HEK293 (cell line): ENCODE measurements around the gene KPNA1.

Source experiments
- CTCF ChIA-PET: fragments of 350-600 bp; formaldehyde crosslinking; extraction: SDS; loops from one replicate; lab custom pipeline; 2021; ENCODE audit warnings: antibody characterized with exemption; lab: Yijun Ruan, JAX
- POLR2A ChIA-PET: fragments of 300-600 bp; formaldehyde crosslinking; extraction: SDS; loops from one replicate; lab custom pipeline; 2020; ENCODE audit warnings: antibody characterized with exemption, inconsistent platforms; lab: Yijun Ruan, JAX
- H3K27ac ChIP-seq: fragments of 200-500 bp; sonication (Bioruptor generic); 2 replicates; pipeline ENCODE4 v1.5.1; 2014; ENCODE audit warnings: low read depth, low read length, control low read depth, inconsistent platforms; ENCODE audit errors: extremely low read depth
- H3K36me3 ChIP-seq, 2 experiments: fragments of 200-500 bp in 1 of 2; sonication (Bioruptor generic) in 1 of 2; 1 replicate in 1 of 2; 2 replicates in 1 of 2; pipeline ENCODE4 v1.5.1; 2014 to 2017; ENCODE audit warnings: inconsistent platforms in 2 of 2, low read length in 2 of 2; ENCODE audit not compliant: control insufficient read depth in 2 of 2, insufficient read depth in 1 of 2
- H3K4me1 ChIP-seq: fragments of 200-500 bp; sonication (Bioruptor generic); 2 replicates; pipeline ENCODE4 v1.5.1; 2014; ENCODE audit warnings: mild to moderate bottlenecking, low read length, inconsistent platforms; ENCODE audit not compliant: control insufficient read depth, insufficient read depth
- H3K4me3 ChIP-seq: 2 replicates; pipeline ENCODE4 v1.5.1; 2011; ENCODE audit warnings: low read depth, mild to moderate bottlenecking, control low read depth, low read length, moderate library complexity
- H3K9me3 ChIP-seq: fragments of 200-500 bp; sonication (Bioruptor generic); 2 replicates; pipeline ENCODE4 v1.5.1; 2014; ENCODE audit warnings: low read depth, low read length, inconsistent platforms; ENCODE audit not compliant: control insufficient read depth, insufficient read depth
- FEZF1 ChIP-seq: fragments of 450-650 bp; formaldehyde crosslinking; IDR thresholded peaks from 2 replicates; pipeline ENCODE4 v1.5.1; 2016; ENCODE audit warnings: missing biosample characterization, missing genetic modification characterization
- GFI1B ChIP-seq: fragments of 450-650 bp; formaldehyde crosslinking; IDR thresholded peaks from 2 replicates; pipeline ENCODE4 v1.5.1; 2016; ENCODE audit warnings: missing biosample characterization, missing genetic modification characterization
- GLIS1 ChIP-seq: fragments of 450-650 bp; formaldehyde crosslinking; IDR thresholded peaks from 2 replicates; pipeline ENCODE4 v1.5.1; 2016; ENCODE audit warnings: missing biosample characterization, missing genetic modification characterization
- GLIS2 ChIP-seq: fragments of 450-650 bp; formaldehyde crosslinking; IDR thresholded peaks from 2 replicates; pipeline ENCODE4 v1.5.1; 2016; ENCODE audit warnings: missing biosample characterization, missing genetic modification characterization
- IKZF3 ChIP-seq: fragments of 450-650 bp; IDR thresholded peaks from 2 replicates; pipeline ENCODE4 v1.5.0; 2018; ENCODE audit warnings: missing biosample characterization, mild to moderate bottlenecking, missing genetic modification characterization, moderate library complexity
- KLF16 ChIP-seq: fragments of 450-650 bp; formaldehyde crosslinking; IDR thresholded peaks from 2 replicates; pipeline ENCODE4 v1.5.1; 2017; ENCODE audit warnings: missing biosample characterization, missing genetic modification characterization
- RBAK ChIP-seq: fragments of 450-650 bp; formaldehyde crosslinking; IDR thresholded peaks from 2 replicates; pipeline ENCODE4 v1.5.1; 2016; ENCODE audit warnings: missing biosample characterization, missing genetic modification characterization
- YY2 ChIP-seq: fragments of 450-650 bp; formaldehyde crosslinking; IDR thresholded peaks from 2 replicates; pipeline ENCODE4 v1.5.1; 2016; ENCODE audit warnings: missing biosample characterization, missing genetic modification characterization
- ZBTB1 ChIP-seq: fragments of 450-650 bp; formaldehyde crosslinking; IDR thresholded peaks from 2 replicates; pipeline ENCODE4 v1.5.1; 2016; ENCODE audit warnings: missing biosample characterization, missing genetic modification characterization
- ZBTB17 ChIP-seq: fragments of 450-650 bp; formaldehyde crosslinking; IDR thresholded peaks from 2 replicates; pipeline ENCODE4 v1.5.1; 2016; ENCODE audit warnings: missing biosample characterization, missing genetic modification characterization
- ZBTB20 ChIP-seq: fragments of 450-650 bp; formaldehyde crosslinking; IDR thresholded peaks from 2 replicates; pipeline ENCODE4 v1.5.1; 2016; ENCODE audit warnings: missing biosample characterization, missing genetic modification characterization
- ZBTB7A ChIP-seq: fragments of 450-650 bp; formaldehyde crosslinking; IDR thresholded peaks from 2 replicates; pipeline ENCODE4 v1.5.1; 2016; ENCODE audit warnings: low read depth, missing biosample characterization, missing genetic modification characterization
- ZIC2 ChIP-seq: fragments of 450-650 bp; formaldehyde crosslinking; IDR thresholded peaks from 2 replicates; pipeline ENCODE4 v1.5.1; 2016; ENCODE audit warnings: missing biosample characterization, missing genetic modification characterization
- ZNF146 ChIP-seq: fragments of 450-650 bp; formaldehyde crosslinking; IDR thresholded peaks from 2 replicates; pipeline ENCODE4 v1.5.1; 2016; ENCODE audit warnings: missing biosample characterization, missing genetic modification characterization
- ZNF157 ChIP-seq: fragments of 450-650 bp; formaldehyde crosslinking; IDR thresholded peaks from 2 replicates; pipeline ENCODE4 v1.5.1; 2016; ENCODE audit warnings: missing biosample characterization, missing genetic modification characterization
- ZNF16 ChIP-seq: fragments of 450-650 bp; formaldehyde crosslinking; IDR thresholded peaks from 2 replicates; pipeline ENCODE4 v1.5.1; 2016; ENCODE audit warnings: low read depth, missing biosample characterization, missing genetic modification characterization
- ZNF175 ChIP-seq: fragments of 450-650 bp; formaldehyde crosslinking; IDR thresholded peaks from 2 replicates; pipeline ENCODE4 v1.5.1; 2016; ENCODE audit warnings: missing biosample characterization, missing genetic modification characterization
- ZNF514 ChIP-seq: fragments of 450-650 bp; formaldehyde crosslinking; IDR thresholded peaks from 2 replicates; pipeline ENCODE4 v1.5.1; 2016; ENCODE audit warnings: missing biosample characterization, missing genetic modification characterization
- ZNF558 ChIP-seq: fragments of 450-650 bp; formaldehyde crosslinking; IDR thresholded peaks from 2 replicates; pipeline ENCODE4 v1.5.1; 2016; ENCODE audit warnings: missing biosample characterization, missing genetic modification characterization
- ZNF571 ChIP-seq: fragments of 450-650 bp; formaldehyde crosslinking; IDR thresholded peaks from 2 replicates; pipeline ENCODE4 v1.5.0; 2017; ENCODE audit warnings: missing biosample characterization, missing genetic modification characterization
- ZNF580 ChIP-seq: fragments of 450-650 bp; formaldehyde crosslinking; IDR thresholded peaks from 2 replicates; pipeline ENCODE4 v1.5.1; 2016; ENCODE audit warnings: missing biosample characterization, missing genetic modification characterization
- ZNF596 ChIP-seq: fragments of 450-650 bp; IDR thresholded peaks from 2 replicates; pipeline ENCODE4 v1.5.0; 2018; ENCODE audit warnings: missing biosample characterization, mild to moderate bottlenecking, missing genetic modification characterization, moderate library complexity
- ZNF624 ChIP-seq: fragments of 450-650 bp; formaldehyde crosslinking; IDR thresholded peaks from 2 replicates; pipeline ENCODE4 v1.5.1; 2017; ENCODE audit warnings: missing biosample characterization, missing genetic modification characterization
- ZNF785 ChIP-seq: fragments of 450-650 bp; formaldehyde crosslinking; IDR thresholded peaks from 2 replicates; pipeline ENCODE4 v1.5.1; 2016; ENCODE audit warnings: missing biosample characterization, missing genetic modification characterization
- ZNF792 ChIP-seq: fragments of 450-650 bp; formaldehyde crosslinking; IDR thresholded peaks from 2 replicates; pipeline ENCODE4 v1.5.1; 2016; ENCODE audit warnings: missing biosample characterization, missing genetic modification characterization
- ZNF837 ChIP-seq: fragments of 450-650 bp; formaldehyde crosslinking; IDR thresholded peaks from 2 replicates; pipeline ENCODE4 v1.5.1; 2016; ENCODE audit warnings: missing biosample characterization, missing genetic modification characterization
- ZSCAN23 ChIP-seq: fragments of 450-650 bp; formaldehyde crosslinking; IDR thresholded peaks from 2 replicates; pipeline ENCODE4 v1.5.1; 2016; ENCODE audit warnings: missing biosample characterization, missing genetic modification characterization
- TF ChIP-seq, protein P1 (sequence below): fragments of 450-650 bp; formaldehyde crosslinking; IDR thresholded peaks from 2 replicates; pipeline ENCODE4 v1.5.1; 2016; ENCODE audit warnings: missing biosample characterization, missing genetic modification characterization
- TF ChIP-seq, protein P2 (sequence below): fragments of 450-650 bp; formaldehyde crosslinking; IDR thresholded peaks from 2 replicates; pipeline ENCODE4 v1.5.1; 2016; ENCODE audit warnings: missing biosample characterization, missing genetic modification characterization
- TF ChIP-seq, protein P3 (sequence below): fragments of 450-650 bp; formaldehyde crosslinking; IDR thresholded peaks from 2 replicates; pipeline ENCODE4 v1.5.1; 2016; ENCODE audit warnings: missing biosample characterization, missing genetic modification characterization

KPNA1 gene

GRCh38 chr3:122430371-122430770, 84.4 kb downstream of the KPNA1 start:
- Histone ChIP-seq H3K9me3 (no peaks in the 10 kb centered on the region), H3K27ac (no peak overlapping the region), H3K36me3 (peaks cover 9 to 81% of the 10 kb centered on the region in 2 experiments), H3K4me3 (no peak overlapping the region), H3K4me1 (no peaks in the 10 kb centered on the region)
- TF ChIP-seq ZSCAN23 (tag by site-specific recombination) (no peak), ZNF785 (tag by site-specific recombination) (no peak), ZBTB17 (tag by site-specific recombination) (no peak), ZBTB7A (tag by site-specific recombination) (no peak), YY2 (no peak), ZNF571 (no peak), ZBTB1 (tag by site-specific recombination) (no peak), RBAK (tag by site-specific recombination) (no peak), ZNF16 (tag by site-specific recombination) (no peak), KLF16 (tag by site-specific recombination) (no peak), ZNF558 (tag by site-specific recombination) (no peak), ZIC2 (tag by site-specific recombination) (no peak), ZNF175 (tag by site-specific recombination) (no peak), IKZF3 (no peak), ZBTB20 (no peak), ZNF837 (tag by site-specific recombination) (no peak), ZNF624 (tag by site-specific recombination) (no peak)
- TF ChIP-seq, protein P1, sequence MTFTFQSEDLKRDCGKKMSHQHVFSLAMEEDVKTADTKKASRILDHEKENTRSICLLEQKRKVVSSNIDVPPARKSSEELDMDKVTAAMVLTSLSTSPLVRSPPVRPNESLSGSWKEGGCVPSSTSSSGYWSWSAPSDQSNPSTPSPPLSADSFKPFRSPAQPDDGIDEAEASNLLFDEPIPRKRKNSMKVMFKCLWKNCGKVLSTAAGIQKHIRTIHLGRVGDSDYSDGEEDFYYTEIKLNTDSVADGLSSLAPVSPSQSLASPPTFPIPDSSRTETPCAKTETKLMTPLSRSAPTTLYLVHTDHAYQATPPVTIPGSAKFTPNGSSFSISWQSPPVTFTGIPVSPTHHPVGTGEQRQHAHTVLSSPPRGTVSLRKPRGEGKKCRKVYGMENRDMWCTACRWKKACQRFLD (tag by site-specific recombination): no peak
- TF ChIP-seq, protein P2, sequence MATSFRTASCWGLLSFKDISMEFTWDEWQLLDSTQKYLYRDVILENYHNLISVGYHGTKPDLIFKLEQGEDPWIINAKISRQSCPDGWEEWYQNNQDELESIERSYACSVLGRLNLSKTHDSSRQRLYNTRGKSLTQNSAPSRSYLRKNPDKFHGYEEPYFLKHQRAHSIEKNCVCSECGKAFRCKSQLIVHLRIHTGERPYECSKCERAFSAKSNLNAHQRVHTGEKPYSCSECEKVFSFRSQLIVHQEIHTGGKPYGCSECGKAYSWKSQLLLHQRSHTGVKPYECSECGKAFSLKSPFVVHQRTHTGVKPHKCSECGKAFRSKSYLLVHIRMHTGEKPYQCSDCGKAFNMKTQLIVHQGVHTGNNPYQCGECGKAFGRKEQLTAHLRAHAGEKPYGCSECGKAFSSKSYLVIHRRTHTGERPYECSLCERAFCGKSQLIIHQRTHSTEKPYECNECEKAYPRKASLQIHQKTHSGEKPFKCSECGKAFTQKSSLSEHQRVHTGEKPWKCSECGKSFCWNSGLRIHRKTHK (tag by site-specific recombination): no peak
- CTCF ChIA-PET: no interaction called here
- POLR2A ChIA-PET: no interaction called here

DNA sequence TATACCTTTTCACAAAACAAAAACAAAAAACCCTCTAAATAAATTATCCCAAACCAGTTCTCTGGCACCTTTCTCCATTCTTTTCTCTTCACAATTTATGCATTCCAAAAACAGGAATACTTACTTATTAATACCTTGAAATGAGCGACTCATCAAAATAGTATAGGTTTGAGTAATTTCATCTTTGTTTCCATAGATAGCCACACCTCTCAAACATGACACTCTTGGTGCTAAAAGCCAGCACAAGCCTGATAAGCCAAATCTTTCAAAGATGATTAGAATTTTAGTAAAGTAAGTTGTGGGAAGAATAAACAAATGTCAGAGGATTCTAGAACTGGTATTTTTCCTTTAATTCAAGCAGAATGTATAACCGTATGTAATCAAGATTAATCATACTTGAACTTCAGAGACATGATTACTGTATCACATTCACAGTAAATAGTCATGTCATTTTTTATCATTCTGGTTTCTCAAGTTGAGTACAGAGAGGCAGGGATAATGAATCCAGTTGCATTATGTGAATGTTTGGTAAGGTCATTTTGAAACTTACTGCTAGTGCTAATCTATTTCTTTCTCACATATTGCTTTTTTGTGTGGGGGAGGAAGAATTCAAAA, 86.8 kb downstream of the KPNA1 start:
- Histone ChIP-seq H3K4me1 (no peaks in the 10 kb centered on the region), H3K27ac (no peak overlapping the region), H3K4me3 (no peak overlapping the region), H3K36me3 (peaks cover 9 to 80% of the 10 kb centered on the region in 2 experiments), H3K9me3 (no peaks in the 10 kb centered on the region)
- CTCF ChIA-PET: interaction anchor here (0.6 kb wide), 1 partner anchor 516 kb away, joined by 3 read pairs; no protein-coding TSS in a partner anchor
- TF ChIP-seq ZNF580 (tag by site-specific recombination) (no peak), ZNF792 (tag by site-specific recombination) (no peak), GFI1B (no peak), ZBTB20 (no peak), ZNF146 (tag by site-specific recombination) (no peak), GLIS2 (tag by site-specific recombination) (no peak), FEZF1 (tag by site-specific recombination) (no peak), ZNF837 (tag by site-specific recombination) (no peak), GLIS1 (tag by site-specific recombination) (no peak), ZNF596 (tag by site-specific recombination) (no peak), ZNF157 (tag by site-specific recombination) (no peak), ZNF514 (no peak), KLF16 (tag by site-specific recombination) (no peak)
- TF ChIP-seq, protein P3, sequence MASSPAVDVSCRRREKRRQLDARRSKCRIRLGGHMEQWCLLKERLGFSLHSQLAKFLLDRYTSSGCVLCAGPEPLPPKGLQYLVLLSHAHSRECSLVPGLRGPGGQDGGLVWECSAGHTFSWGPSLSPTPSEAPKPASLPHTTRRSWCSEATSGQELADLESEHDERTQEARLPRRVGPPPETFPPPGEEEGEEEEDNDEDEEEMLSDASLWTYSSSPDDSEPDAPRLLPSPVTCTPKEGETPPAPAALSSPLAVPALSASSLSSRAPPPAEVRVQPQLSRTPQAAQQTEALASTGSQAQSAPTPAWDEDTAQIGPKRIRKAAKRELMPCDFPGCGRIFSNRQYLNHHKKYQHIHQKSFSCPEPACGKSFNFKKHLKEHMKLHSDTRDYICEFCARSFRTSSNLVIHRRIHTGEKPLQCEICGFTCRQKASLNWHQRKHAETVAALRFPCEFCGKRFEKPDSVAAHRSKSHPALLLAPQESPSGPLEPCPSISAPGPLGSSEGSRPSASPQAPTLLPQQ (tag by site-specific recombination): no peak
- POLR2A ChIA-PET: no interaction called here
